Fibroblast of villous mesenchyme (primary cell): Measurements from ENCODE around the gene RXRA. TPM values are rescaled to one million over a fixed set of nuclear protein-coding genes. Genes with fewer than 3 reads are reported as not detected.
A peak's percentile ranks its signal among the peaks of the same experiment; 100 is the strongest.

Experiments
- DNase-seq: peaks from one replicate; pipeline ENCODE4 v3.0.0-alpha.2; 2010; ENCODE audit warnings: low read depth
- H3K4me3 ChIP-seq: 2 replicates; pipeline ENCODE4 v1.5.1; 2011; ENCODE audit warnings: low read depth, mild to moderate bottlenecking, low read length
- CTCF ChIP-seq: IDR thresholded peaks from 2 replicates; pipeline ENCODE4 v1.5.1; 2012; ENCODE audit warnings: low read depth, mild to moderate bottlenecking, low read length; ENCODE audit not compliant: insufficient read depth
- total RNA-seq: library from RNA; depleted of rRNA; stranded (reverse); fragments of >200 nt; gene quantifications from 2 replicates; pipeline ENCODE4 v1.2.3, GENCODE V29; 2012

The RXRA gene
- total RNA-seq, 1 donor = 16.0 TPM

- no peak overlapping the region for H3K4me3 ChIP-seq
- no peak for DNase-seq
- no peak for TF ChIP-seq CTCF
Observed at GRCh38 chr9:134463280-134463679, 137.0 kb downstream of the RXRA start.

DNA sequence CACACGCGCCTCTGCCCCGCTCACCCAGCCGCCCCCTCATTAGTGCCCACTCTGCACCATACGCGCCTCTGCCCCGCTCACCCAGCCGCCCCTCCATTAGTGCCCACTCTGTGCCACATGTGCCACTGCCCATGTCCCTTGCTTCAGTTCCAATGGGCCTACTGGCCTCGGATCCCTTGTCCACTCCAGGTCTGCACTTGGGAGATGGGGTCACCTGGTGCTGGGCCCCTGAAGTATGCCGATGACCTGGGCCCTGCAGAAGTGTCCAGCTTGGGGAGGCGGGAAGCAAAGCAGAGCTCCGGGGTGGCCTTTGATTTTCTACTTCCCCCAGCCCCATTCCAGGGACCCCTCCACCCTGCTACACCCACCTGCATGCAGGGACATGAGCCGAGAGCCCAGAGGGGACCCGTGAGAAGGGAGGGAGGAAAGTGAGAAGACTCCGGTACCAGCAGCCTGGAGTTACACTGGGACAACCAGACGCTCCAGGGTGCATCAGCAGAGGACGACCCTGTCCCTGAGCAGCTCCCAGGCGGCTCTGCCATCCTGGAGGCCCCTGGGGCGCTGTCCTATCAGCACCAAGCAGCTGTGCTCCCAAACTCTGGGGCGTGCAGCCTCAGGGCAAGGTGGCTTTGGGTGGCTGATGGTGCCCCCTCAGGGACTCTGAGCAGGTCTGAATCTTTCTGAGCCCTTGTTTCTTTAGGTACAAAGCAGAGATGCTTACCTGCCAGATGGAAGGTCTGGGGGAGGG lies 140.8 kb downstream of the RXRA start:
- DNase-seq = no peak
- H3K4me3 ChIP-seq = no peak overlapping the region
- TF ChIP-seq CTCF = no peak

GRCh38 chr9:134468358-134468757 lies 142.1 kb downstream of the RXRA start:
- no peak for TF ChIP-seq CTCF
- H3K4me3 ChIP-seq = no peak overlapping the region
- no peak for DNase-seq

DNA sequence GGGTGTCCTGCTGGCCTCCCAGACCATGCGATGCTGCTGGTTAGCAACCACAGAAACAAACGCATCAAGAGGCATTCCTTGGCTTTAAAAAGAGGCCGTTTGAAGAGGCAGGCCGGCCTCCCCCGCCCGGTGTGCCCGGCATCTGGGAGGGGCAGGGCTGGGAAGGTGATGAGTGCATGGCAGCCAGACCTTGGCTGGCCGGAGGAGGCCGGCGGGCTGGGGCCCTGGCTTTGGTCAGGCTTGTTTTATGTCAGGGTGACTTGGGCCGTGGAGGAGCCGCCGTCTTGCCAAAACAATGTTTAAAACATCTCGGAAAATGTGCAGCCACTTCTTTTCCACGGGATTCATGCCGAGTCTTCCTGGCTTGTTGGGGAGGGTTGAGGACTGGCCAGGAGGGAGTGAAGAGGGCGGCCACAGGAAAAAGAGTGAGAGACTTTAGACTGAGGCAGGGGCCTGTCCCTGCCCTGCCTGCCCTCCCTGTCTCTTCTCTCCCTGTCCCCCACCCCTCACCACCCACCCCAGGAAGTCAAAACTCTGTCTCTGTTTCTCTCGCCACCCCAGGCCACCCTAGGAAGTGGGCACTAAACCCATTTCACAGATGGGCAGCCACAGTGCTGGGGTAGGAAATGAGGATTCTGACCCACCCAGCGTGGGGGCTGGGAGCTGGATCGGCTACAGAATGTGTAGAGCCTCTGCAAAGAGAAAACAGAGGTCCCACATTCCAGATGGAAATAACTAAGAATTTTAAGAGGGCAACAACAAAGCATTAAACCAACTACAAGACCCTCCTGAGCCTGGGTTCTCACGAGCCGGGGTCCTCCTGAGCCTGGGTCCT lies 143.0 kb downstream of the RXRA start:
- TF ChIP-seq CTCF = no peak
- DNase-seq = peak; percentile 78
- no peak overlapping the region for H3K4me3 ChIP-seq

GRCh38 chr9:134472256-134472655 lies 146.0 kb downstream of the RXRA start:
- no peak overlapping the region for H3K4me3 ChIP-seq
- no peak for TF ChIP-seq CTCF
- DNase-seq = no peak

DNA sequence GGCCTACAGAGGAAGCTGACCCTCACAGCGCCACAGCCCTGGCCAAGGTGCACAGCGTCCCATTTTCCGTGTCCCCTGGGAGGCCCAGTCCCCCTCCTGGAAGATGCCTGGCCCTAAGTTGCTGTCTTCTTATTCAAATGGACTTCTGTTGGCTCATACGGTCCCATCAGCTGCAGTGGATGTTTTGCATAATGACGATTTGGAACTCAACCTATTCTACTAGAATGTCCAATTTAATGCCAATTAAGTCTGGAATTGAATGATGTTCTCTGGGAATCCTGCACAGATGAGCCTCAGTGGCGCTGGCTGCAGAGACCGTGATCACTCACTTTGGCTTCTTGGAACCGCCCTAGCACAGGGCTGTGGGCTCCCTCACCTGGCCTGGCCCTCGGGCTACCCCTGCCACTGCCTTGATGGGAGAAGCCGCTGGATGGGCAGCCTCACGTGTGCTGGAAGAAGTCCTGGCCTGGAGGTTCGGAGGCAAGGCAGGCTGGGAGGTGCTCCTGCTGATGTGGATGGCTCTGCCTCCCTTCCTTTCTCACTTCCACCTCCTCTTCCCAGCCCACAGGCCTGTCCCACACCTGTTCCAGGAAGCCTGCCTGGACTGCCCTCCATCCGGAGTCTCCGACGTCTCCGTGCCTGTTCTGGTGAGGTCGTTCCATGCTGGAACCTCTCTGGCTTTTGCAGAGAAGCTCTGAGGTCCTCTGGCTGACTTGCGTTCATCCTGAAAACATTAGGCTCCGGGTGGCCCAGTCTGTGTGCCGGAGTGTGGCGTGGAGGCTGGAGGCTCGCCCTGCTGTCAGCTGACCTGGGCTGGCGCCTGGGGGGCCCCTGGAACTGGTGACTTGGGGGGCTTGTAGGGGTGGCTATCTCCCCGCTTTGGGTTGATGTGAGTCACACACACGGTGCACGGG lies 147.1 kb downstream of the RXRA start:
- DNase-seq = no peak

More for the DNA sequence above, 147.1 kb downstream of the RXRA start:
- H3K4me3 ChIP-seq = no peak overlapping the region
- TF ChIP-seq CTCF = no peak
